Liver (tissue), 9 donors: ENCODE data around the gene SLC9A2. TPM values are rescaled to one million over a fixed set of nuclear protein-coding genes. Genes with fewer than 3 reads are reported as not detected.

Source experiments
- DNase-seq: peaks from one replicate; pipeline ENCODE4 v3.0.0-alpha.2; 2017; ENCODE audit warnings: low spot score
- H3K27ac ChIP-seq, 2 donors: one replicate each; pipeline ENCODE4 v1.7.0; 2013; ENCODE audit warnings: inconsistent platforms in 2 of 2, low read length in 2 of 2, control low read depth in 1 of 2, low read depth in 1 of 2, mild to moderate bottlenecking in 1 of 2
- H3K27me3 ChIP-seq, 4 donors: one replicate each; pipeline versions ENCODE4 v1.6.1 to v1.7.0; 2013; ENCODE audit warnings: low read length in 3 of 4, inconsistent platforms in 1 of 4, mild to moderate bottlenecking in 1 of 4, moderate library complexity in 1 of 4; ENCODE audit not compliant: control insufficient read depth in 4 of 4, insufficient read depth in 4 of 4
- H3K36me3 ChIP-seq, 4 donors: one replicate each; pipeline versions ENCODE4 v1.6.1 to v1.7.0; 2013; ENCODE audit warnings: low read length in 3 of 4, mild to moderate bottlenecking in 3 of 4, low read depth in 1 of 4, moderate library complexity in 1 of 4; ENCODE audit not compliant: control insufficient read depth in 4 of 4, insufficient read depth in 3 of 4
- H3K4me1 ChIP-seq, 4 donors: one replicate each; pipeline versions ENCODE4 v1.6.1 to v1.7.0; 2013; ENCODE audit warnings: low read length in 3 of 4, mild to moderate bottlenecking in 3 of 4, moderate library complexity in 1 of 4; ENCODE audit not compliant: control insufficient read depth in 4 of 4, insufficient read depth in 4 of 4
- H3K4me3 ChIP-seq, 3 donors: one replicate each; pipeline versions ENCODE4 v1.6.1 to v1.7.0; 2013; ENCODE audit warnings: low read length in 3 of 3, control low read depth in 1 of 3, low read depth in 1 of 3, mild to moderate bottlenecking in 1 of 3
- H3K9ac ChIP-seq, 2 donors: one replicate each; pipeline ENCODE4 v1.7.0; 2013; ENCODE audit warnings: low read length in 2 of 2, mild to moderate bottlenecking in 2 of 2, moderate library complexity in 2 of 2, control low read depth in 1 of 2, low read depth in 1 of 2
- H3K9me3 ChIP-seq, 4 donors: one replicate each; pipeline versions ENCODE4 v1.6.1 to v1.7.0; 2013; ENCODE audit warnings: low read length in 3 of 4; ENCODE audit not compliant: control insufficient read depth in 4 of 4
- EGR1 ChIP-seq, 2 donors: IDR thresholded peaks; 2 replicates each; pipeline ENCODE4 v1.6.1; 2016 to 2018; ENCODE audit warnings: antibody characterized with exemption in 2 of 2, low read depth in 2 of 2
- FOXA1 ChIP-seq: IDR thresholded peaks from 2 replicates; pipeline ENCODE4 v1.6.1; 2016; ENCODE audit warnings: antibody characterized with exemption
- FOXA2 ChIP-seq: IDR thresholded peaks from 2 replicates; pipeline ENCODE4 v1.6.1; 2016; ENCODE audit warnings: antibody characterized with exemption
- GABPA ChIP-seq, 2 donors: IDR thresholded peaks in 1 of 2; conservative IDR thresholded peaks in 1 of 2; 2 replicates each; pipeline ENCODE4 v1.6.1; 2016; ENCODE audit warnings: antibody characterized with exemption in 2 of 2, mild to moderate bottlenecking in 1 of 2, moderate library complexity in 1 of 2
- HNF4G ChIP-seq: IDR thresholded peaks from 2 replicates; pipeline ENCODE4 v1.6.1; 2016; ENCODE audit warnings: antibody characterized with exemption
- JUND ChIP-seq, 2 donors: IDR thresholded peaks; 2 replicates each; pipeline ENCODE4 v1.6.1; 2016; ENCODE audit warnings: antibody characterized with exemption in 2 of 2
- RAD21 ChIP-seq, 2 donors: IDR thresholded peaks; 2 replicates each; pipeline ENCODE4 v1.6.1; 2016; ENCODE audit warnings: antibody characterized with exemption in 2 of 2, mild to moderate bottlenecking in 2 of 2
- RXRA ChIP-seq, 2 donors: IDR thresholded peaks; 2 replicates each; pipeline ENCODE4 v1.6.1; 2017 to 2018; ENCODE audit warnings: antibody characterized with exemption in 2 of 2, mild to moderate bottlenecking in 1 of 2
- WGBS: extraction: QIAGEN DNeasy Blood & Tissue Kit; methylation state at CpG from one replicate; pipeline ENCODE4 v1.1.7; 2013; 5-methylcytosine and 5-hydroxymethylcytosine counted together
- polyA plus RNA-seq, 2 donors: library from polyadenylated mRNA; stranded (reverse) in 1 of 2; unstranded in 1 of 2; fragments of 200-250 nt in 1 of 2; fragments of >200 nt in 1 of 2; fragmentation: Nextera tagmentation in 1 of 2; extraction: Ambion mirVana in 1 of 2; gene quantifications; one replicate each; pipeline versions ENCODE4 v1.2.1 to v1.2.3, GENCODE V29; 2013 to 2015
- total RNA-seq, 2 donors: library from RNA; depleted of rRNA; stranded (reverse); fragments of >200 nt; gene quantifications; one replicate each; pipeline ENCODE4 v1.2.3, GENCODE V29; 2014
- TF ChIP-seq, protein P1 (sequence below): IDR thresholded peaks from 2 replicates; pipeline ENCODE4 v1.6.1; 2016; ENCODE audit warnings: antibody characterized with exemption, mild to moderate bottlenecking
- TF ChIP-seq, protein P2 (sequence below): IDR thresholded peaks from 2 replicates; pipeline ENCODE4 v1.6.1; 2016; ENCODE audit warnings: antibody characterized with exemption
- TF ChIP-seq, protein P3 (sequence below): fragments of 150-350 bp; IDR thresholded peaks from 2 replicates; pipeline ENCODE4 v1.5.1; 2017; ENCODE audit warnings: improper control_type of control experiment, low read depth, low read length; ENCODE audit not compliant: missing input control
- TF ChIP-seq, protein P4 (sequence below): IDR thresholded peaks from 2 replicates; pipeline ENCODE4 v1.6.1; 2016; ENCODE audit warnings: antibody characterized with exemption
- TF ChIP-seq, protein P5 (sequence below): IDR thresholded peaks from 2 replicates; pipeline ENCODE4 v1.6.1; 2016; ENCODE audit warnings: antibody characterized with exemption
- donor health status: healthy.
- donor health status: healthy.
- donor health status: healthy.
- donor health status: healthy.
- donor health status: healthy.

The SLC9A2 gene
- total and polyA plus RNA-seq, 4 donors: under 0.01 to 0.05 (median 0.01) TPM; not detected in 1

DNA sequence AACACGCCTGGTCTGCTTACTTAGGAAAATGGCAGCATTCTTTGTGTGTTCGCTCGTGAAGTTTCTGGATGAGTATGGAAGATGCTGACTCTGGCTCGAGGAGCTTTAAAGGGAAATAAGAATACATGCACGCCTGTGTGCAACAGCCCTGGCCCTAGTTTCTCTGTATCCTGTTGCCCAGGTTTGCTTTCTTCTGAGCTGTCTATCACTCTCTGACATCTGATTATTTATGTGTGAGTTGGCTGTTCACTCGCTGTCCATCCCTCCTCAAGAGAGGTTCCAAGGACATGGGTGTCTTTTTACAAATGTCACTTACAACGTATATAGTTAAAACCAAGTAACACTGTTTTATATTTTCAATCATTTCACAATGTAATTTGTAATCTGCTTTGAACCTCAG is 16.0 kb downstream of the SLC9A2 start:
- 89% methylated on average over 7 of the region's 7 CpGs for WGBS
- H3K4me3 ChIP-seq: no peak overlapping the region
- no peak for DNase-seq
- H3K9ac ChIP-seq: no peak overlapping the region
- no peak overlapping the region for H3K27ac ChIP-seq
- no peaks in the 10 kb centered on the region for H3K36me3 ChIP-seq
- no peaks in the 10 kb centered on the region for H3K27me3 ChIP-seq
- H3K9me3 ChIP-seq: no peaks in the 10 kb centered on the region
- no peaks in the 10 kb centered on the region for H3K4me1 ChIP-seq
- TF ChIP-seq JUND (IDR thresholded peaks at IDR 0.05) (no peak), GABPA (IDR thresholded peaks at IDR 0.05 in 1 of 2, conservative IDR thresholded peaks at IDR 0.05 in 1 of 2) (no peak), RXRA (IDR thresholded peaks at IDR 0.05) (no peak), FOXA1 (no peak), HNF4G (no peak), RAD21 (IDR thresholded peaks at IDR 0.05) (no peak), FOXA2 (no peak), EGR1 (IDR thresholded peaks at IDR 0.05; ENCODE audit: low read depth in 2 of 2) (no peak)
- TF ChIP-seq, protein P1, sequence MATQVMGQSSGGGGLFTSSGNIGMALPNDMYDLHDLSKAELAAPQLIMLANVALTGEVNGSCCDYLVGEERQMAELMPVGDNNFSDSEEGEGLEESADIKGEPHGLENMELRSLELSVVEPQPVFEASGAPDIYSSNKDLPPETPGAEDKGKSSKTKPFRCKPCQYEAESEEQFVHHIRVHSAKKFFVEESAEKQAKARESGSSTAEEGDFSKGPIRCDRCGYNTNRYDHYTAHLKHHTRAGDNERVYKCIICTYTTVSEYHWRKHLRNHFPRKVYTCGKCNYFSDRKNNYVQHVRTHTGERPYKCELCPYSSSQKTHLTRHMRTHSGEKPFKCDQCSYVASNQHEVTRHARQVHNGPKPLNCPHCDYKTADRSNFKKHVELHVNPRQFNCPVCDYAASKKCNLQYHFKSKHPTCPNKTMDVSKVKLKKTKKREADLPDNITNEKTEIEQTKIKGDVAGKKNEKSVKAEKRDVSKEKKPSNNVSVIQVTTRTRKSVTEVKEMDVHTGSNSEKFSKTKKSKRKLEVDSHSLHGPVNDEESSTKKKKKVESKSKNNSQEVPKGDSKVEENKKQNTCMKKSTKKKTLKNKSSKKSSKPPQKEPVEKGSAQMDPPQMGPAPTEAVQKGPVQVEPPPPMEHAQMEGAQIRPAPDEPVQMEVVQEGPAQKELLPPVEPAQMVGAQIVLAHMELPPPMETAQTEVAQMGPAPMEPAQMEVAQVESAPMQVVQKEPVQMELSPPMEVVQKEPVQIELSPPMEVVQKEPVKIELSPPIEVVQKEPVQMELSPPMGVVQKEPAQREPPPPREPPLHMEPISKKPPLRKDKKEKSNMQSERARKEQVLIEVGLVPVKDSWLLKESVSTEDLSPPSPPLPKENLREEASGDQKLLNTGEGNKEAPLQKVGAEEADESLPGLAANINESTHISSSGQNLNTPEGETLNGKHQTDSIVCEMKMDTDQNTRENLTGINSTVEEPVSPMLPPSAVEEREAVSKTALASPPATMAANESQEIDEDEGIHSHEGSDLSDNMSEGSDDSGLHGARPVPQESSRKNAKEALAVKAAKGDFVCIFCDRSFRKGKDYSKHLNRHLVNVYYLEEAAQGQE: no peak
- TF ChIP-seq, protein P2, sequence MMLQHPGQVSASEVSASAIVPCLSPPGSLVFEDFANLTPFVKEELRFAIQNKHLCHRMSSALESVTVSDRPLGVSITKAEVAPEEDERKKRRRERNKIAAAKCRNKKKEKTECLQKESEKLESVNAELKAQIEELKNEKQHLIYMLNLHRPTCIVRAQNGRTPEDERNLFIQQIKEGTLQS: no peak
- TF ChIP-seq, protein P3, sequence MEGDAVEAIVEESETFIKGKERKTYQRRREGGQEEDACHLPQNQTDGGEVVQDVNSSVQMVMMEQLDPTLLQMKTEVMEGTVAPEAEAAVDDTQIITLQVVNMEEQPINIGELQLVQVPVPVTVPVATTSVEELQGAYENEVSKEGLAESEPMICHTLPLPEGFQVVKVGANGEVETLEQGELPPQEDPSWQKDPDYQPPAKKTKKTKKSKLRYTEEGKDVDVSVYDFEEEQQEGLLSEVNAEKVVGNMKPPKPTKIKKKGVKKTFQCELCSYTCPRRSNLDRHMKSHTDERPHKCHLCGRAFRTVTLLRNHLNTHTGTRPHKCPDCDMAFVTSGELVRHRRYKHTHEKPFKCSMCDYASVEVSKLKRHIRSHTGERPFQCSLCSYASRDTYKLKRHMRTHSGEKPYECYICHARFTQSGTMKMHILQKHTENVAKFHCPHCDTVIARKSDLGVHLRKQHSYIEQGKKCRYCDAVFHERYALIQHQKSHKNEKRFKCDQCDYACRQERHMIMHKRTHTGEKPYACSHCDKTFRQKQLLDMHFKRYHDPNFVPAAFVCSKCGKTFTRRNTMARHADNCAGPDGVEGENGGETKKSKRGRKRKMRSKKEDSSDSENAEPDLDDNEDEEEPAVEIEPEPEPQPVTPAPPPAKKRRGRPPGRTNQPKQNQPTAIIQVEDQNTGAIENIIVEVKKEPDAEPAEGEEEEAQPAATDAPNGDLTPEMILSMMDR: no peak
- TF ChIP-seq, protein P4, sequence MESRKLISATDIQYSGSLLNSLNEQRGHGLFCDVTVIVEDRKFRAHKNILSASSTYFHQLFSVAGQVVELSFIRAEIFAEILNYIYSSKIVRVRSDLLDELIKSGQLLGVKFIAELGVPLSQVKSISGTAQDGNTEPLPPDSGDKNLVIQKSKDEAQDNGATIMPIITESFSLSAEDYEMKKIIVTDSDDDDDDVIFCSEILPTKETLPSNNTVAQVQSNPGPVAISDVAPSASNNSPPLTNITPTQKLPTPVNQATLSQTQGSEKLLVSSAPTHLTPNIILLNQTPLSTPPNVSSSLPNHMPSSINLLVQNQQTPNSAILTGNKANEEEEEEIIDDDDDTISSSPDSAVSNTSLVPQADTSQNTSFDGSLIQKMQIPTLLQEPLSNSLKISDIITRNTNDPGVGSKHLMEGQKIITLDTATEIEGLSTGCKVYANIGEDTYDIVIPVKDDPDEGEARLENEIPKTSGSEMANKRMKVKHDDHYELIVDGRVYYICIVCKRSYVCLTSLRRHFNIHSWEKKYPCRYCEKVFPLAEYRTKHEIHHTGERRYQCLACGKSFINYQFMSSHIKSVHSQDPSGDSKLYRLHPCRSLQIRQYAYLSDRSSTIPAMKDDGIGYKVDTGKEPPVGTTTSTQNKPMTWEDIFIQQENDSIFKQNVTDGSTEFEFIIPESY: no peak
- TF ChIP-seq, protein P5, sequence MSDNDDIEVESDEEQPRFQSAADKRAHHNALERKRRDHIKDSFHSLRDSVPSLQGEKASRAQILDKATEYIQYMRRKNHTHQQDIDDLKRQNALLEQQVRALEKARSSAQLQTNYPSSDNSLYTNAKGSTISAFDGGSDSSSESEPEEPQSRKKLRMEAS: no peak

DNA sequence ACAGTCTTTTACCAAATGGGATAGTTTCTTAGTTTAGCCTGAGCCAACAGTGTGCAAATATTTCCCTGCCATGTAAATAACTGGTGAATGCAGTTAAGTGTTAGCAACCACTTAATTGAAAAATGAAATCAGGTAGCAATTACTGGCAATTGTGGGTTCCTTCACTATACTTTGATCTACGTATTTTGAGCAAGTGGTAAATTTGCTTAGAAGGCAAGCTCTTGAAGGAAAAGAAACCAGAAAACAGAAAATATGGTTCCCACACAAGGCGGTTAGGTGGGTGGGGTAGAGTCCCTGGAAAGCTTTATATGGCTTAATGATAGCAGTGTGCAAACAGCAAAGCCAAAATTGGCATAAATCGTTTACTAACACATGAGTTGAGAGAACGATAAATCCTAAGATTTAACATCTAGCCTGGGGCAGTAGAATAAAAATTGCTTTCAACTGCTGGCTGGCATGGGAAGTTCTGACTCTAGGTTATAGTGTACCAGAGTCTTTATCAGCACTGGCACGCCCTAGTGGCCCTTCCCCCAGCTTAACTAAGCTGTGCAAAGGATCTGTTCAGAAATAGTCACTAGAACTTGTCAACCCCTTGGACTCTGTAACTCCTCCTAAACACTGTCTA is 17.0 kb downstream of the SLC9A2 start:
- Histone ChIP-seq H3K9ac (no peak overlapping the region), H3K9me3 (no peaks in the 10 kb centered on the region), H3K36me3 (no peaks in the 10 kb centered on the region), H3K27ac (no peak overlapping the region), H3K27me3 (no peaks in the 10 kb centered on the region), H3K4me3 (no peak overlapping the region), H3K4me1 (no peaks in the 10 kb centered on the region)
- 69% methylated on average over 5 of the region's 5 CpGs for WGBS
- no peak for DNase-seq
- TF ChIP-seq GABPA (IDR thresholded peaks at IDR 0.05 in 1 of 2, conservative IDR thresholded peaks at IDR 0.05 in 1 of 2): no peak
- TF ChIP-seq RXRA (IDR thresholded peaks at IDR 0.05): no peak
- TF ChIP-seq, protein P4: no peak
